T-helper 1 cell treated with Interleukin-12 subunit alpha and Interleukin-12 subunit beta and Interleukin-4 antibody, amounts not matched to agents 30 ng/mL and 1 ng/mL, for 36 hours (primary cell): ENCODE results near the gene VIPR2. TPM values are rescaled to one million over a fixed set of nuclear protein-coding genes. Genes with fewer than 3 reads are reported as not detected.
"Not testable (repeated sequence)": the region's sequence is repeated elsewhere in the genome, so short reads cannot be mapped to it uniquely, and the experiment has no call there.

Experiments used
- intact Hi-C: fragments of 100-400 bp; cut with micrococcal nuclease; formaldehyde crosslinking; loops from one replicate; pipeline ENCODE4 v1.15.1; 2024
- total RNA-seq: library from RNA; stranded (reverse); gene quantifications from 2 replicates; pipeline ENCODE4 v1.2.3, GENCODE V29; 2022

Gene VIPR2
- total RNA-seq, 1 donor from 2014 or later: 0.56 TPM

DNA sequence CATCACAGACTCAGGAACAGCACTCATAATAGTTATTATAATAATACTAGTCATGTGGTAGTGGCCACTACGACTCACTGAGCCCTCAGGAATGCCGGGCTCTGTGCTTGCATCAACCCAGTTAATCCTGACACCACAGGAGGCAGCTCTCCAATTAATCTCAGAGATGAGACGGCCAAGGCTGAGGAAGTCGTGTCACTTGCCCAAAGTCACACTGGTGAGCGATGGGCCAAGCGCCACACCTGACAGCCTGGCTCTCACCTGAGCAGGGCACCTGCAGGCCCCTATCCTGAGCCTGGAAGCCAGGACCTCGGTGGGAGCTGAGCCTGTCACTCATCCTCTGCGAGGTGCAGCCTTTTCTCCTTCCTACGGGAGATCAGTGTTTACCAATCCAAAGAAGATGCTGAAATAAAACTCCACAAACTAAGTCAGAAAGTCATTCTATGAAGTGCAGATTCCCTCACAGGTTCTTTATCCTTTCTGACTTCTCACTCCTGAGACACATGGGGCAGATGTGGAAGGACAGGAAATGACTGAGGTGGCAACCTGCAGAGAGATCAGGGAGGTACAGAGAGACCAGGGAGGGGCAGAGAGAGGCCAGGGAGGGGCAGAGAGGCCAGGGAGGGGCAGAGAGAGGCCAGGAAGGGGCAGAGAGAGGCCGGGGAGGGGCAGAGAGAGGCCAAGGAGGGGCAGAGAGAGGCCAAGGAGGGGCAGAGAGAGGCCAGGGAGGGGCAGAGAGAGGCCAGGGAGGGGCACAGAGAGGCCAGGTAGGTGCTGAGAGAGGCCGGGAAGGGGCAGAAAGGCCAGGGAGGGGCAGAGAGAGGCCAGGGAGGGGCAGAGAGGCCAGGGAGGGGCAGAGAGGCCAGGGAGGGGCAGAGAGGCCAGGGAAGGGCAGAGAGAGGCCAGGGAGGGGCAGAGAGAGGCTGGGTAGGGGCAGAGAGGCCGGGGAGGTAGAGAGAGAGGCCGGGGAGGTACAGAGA, 38.5 kb downstream of the VIPR2 start:
- intact Hi-C loops: no loop called here

DNA sequence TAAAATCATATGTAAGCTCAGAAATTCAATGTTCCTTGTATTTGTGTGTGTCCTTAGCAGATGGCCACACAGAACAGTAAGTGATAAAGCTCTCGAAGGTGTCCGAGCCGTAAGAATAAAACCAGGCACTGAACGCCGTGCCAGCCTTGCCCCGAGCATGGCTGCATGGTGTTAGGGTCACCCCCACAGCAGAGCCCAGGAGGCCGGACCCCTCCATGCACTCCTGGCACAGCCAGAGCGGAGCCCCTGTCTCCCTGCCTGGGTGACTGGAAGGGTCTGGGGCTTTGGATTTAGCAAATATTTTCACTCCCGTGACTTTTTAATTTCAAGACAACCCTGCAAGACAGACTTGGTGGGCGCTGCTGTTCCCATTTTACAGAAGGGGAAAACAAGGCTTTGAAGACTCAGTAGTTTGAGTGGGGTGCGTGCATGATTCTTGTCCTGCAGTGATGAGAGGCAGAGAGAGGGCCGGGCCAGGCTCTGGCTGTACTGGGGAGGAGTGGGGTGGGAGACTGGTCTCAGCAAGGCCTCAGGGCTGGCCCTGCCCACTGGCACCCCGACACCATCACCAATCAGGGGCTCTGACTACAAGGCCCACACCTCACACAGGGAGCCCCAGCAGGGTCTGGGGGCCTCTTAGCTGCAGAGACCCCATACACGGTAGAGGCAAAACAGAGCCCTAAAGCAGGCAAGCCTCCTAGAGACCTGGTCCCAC, 39.4 kb downstream of the VIPR2 start:
- intact Hi-C loops: no loop called here

DNA sequence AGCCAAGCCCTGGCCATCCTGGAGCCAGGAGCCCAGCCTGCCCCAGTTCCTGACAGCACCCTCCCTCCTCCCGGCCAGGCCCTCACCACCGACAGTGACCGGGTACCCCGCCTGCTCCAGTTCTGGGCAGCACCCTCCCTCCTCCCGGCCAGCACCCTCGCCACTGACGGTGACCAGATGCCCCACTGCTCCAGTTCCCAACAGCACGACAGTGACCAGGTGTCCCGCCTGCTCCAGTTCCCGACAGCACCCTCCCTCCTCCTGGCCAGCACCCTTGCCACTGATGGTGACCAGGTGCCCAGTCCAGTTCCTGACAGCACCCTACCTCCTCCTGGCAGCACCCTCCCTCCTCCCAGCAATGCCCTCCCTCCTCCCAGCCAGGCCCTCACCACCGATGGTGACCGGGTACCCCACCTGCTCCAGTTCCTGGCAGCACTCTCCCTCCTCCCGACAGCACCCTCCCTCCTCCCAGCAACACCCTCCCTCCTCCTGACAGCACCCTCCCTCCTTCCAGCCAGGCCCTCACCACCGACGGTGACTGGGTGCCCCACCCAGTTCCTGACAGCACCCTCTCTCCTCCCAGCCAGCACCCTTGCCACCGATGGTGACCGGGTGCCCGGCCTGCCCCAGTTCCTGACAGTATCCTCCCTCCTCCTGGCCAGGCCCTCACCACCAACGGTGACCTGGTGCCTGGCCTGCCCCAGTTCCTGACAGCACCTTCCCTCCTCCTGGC, 40.3 kb downstream of the VIPR2 start:
- intact Hi-C loops: no loop called here

DNA sequence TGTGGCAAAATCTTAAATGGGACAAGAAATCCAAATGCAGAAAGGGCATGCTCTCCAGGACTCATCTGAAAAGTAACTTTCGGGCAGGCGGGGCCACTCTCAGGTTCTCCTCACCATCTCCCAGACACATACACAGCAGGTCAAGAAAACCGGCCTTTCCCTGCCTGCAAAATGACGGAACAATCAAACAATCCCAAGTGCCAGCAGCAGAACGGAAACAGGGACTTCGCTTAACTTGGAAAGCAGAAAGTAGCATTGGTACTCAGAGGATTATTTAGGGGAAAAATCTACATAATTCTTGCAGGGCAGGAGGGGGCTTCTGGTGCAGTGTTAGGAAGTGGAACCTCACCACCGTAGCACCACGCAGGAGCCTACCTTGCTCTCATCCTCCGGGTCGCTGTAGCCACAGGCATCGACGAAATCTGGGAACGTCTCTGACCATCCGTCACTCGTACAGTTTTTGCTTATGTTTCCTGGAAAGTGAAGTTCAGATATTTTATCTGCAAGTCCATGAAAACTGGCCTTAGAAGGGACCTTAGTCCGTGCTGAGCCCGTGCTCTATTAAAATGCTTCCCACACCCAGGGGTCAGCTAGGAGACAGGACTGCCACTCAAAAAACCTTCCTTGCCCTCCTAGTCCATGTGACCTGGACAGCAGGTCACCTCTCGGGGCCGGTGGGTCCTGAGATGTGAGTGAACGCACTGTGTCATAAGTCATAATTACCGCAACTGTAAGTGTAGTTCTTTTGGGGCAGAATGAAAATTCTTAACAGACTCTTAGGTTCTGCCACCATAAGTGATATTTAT, 41.1 kb downstream of the VIPR2 start:
- intact Hi-C loops: no loop called here

DNA sequence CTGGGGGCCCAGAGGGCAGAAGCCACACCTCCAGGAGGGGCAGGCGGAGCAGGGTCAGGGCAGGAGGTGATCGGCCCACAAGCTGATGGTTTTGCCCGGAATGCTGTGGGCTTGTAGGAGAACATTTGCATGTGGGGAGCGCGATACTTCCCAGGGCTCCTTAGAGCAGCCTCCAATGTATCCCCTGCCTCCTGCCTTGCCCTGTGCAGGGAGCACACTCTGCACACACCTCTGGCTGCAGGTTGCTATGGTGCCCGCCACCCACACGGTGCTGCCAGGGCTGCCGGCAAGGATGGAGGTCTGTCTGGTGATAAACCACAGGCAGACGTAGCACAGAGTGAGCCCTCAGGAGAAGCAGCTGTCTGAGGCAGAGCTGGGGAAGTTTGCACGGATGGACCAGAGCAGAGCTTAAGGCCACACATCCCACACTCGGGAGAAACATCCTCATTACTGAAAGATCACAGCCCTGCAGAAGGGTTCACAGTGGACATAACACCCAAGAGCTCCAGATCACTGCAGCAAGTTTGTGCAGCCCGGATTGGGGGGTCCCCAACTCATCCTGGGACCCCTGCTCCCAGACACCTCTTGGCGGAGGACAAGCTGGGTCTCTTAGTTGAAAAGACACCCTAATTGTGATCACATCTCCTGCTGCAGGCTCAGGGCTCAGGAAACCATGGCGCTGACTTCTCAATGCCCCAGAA, 41.8 kb downstream of the VIPR2 start:
- intact Hi-C loops: no loop called here

DNA sequence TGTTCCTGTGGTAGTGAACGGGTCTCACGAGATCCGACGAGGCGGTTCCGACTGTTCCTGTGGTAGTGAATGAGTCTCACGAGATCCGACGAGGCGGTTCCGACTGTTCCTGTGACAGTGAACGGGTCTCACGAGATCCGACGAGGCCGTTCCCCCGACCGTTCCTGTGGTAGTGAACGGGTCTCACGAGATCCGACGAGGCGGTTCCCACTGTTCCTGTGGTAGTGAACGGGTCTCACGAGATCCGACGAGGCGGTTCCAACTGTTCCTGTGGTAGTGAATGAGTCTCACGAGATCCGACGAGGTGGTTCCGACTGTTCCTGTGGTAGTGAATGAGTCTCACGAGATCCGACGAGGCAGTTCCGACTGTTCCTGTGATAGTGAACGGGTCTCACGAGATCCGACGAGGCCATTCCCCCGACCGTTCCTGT, 43.0 kb downstream of the VIPR2 start:
- intact Hi-C loops: not testable (repeated sequence)

DNA sequence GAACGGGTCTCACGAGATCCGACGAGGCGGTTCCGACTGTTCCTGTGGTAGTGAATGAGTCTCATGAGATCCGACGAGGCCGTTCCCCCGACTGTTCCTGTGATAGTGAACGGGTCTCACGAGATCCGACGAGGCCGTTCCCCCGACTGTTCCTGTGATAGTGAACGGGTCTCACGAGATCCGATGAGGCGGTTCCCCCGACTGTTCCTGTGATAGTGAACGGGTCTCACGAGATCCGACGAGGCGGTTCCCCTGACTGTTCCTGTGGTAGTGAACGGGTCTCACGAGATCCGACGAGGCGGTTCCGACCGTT, 43.6 kb downstream of the VIPR2 start:
- intact Hi-C loops: not testable (repeated sequence)

DNA sequence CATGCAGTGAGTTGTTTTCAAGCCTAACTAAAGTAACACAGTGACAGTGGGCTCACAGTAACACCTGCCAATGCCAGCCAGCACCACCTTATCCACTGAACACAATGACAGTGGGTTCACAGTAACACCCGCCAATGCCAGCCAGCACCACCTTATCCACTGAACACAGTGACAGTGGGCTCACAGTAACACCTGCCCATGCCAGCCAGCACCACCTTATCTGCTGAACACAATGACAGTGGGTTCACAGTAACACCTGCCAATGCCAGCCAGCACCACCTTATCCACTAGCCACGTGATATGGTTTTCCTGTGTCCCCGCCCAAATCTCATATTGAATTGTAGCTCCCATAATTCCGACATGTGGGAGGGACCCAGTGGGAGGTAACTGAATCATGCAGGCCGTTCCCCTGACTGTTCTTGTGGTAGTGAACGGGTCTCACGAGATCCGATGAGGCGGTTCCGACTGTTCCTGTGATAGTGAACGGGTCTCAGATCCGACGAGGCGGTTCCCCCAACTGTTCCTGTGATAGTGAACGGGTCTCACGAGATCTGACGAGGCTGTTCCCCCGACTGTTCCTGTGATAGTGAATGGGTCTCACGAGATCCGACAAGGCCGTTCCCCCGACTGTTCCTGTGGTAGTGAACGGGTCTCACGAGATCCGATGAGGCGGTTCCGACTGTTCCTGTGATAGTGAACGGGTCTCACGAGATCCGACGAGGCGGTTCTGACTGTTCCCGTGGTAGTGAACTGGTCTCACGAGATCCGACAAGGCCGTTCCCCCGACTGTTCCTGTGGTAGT, 44.2 kb downstream of the VIPR2 start:
- intact Hi-C loops: not testable (repeated sequence)

DNA sequence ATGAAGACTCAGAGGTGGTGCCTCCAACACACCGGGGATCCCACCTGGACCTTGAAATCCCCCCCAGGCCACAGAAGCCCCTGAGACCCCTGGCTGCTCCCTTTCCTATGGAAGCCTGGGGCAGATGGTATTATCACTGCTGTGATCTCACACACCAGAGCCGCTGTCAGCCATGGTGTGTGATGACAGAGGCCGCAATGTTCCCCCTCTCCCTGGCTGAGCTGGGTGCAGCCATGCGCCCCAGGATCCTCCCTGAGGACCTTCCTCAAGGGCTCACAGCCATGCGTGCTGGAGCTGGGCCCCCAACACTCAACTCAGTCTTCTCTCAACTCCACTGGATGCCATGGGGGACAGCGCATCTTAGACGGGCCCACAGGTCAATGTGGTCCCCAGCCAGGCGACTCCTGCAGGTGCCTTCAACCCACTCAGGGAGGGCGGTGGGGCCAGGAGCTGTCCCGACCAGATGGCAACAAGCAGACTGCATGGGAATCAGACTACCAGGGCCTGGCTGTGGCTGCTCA, 44.9 kb downstream of the VIPR2 start:
- intact Hi-C loops: no loop called here

DNA sequence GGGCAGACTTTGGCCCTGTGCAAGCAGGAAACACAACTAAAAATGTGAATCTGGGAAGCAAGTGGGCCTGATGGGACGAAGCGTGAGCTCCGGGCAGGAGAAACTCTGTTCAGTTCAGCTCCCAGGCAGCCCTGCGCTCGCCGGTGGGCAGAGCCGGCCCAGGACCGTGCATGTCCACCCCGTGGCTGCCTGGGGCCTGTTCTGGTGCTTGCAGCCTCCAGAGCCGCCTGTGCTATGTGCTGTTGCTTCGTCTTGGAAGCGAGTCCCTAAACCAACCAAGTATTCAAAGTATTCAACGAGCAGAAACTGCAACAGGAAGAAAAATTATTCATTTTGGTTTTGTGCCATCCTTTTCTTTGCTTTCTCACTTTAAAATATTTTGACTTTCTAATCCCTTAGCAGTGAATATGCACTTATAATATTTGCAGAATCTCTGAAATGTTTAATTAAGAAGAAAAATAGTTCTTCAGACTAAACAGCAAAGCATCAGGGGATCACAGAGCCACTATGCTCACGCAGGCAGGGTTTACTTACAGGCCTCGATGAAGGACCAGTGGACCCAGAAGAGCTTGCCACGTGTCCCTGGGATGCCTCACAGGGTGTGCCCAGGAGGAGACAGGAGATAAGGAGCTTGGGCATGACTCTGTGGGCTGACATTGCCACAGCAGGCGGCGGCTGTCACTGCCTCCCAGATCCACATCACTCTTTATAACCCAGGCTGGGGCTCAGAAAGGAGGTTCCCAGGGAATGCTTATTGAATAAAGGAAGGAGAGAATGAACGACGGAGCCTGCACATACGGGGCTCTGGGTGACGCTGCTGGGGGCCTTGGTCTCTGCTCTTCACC, 45.6 kb downstream of the VIPR2 start:
- intact Hi-C loops: no loop called here

DNA sequence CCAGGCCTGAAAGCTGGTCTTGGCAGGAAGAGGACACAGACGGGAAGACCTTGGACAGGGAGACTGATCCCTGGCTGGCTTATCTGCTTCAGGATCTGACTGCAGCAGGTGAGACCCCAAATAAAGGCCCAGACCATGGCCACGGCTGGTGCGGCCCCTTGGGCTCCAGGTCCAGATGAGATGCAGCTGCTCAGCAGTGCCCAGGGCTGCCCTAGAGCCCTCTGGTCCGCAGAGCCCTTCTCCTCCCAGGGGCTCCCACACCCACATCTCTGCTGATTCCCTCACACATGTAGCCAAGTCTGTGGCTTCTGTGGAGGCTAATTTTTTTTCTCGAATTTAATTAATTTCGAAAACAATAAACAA, 46.3 kb downstream of the VIPR2 start:
- intact Hi-C loops: no loop called here

DNA sequence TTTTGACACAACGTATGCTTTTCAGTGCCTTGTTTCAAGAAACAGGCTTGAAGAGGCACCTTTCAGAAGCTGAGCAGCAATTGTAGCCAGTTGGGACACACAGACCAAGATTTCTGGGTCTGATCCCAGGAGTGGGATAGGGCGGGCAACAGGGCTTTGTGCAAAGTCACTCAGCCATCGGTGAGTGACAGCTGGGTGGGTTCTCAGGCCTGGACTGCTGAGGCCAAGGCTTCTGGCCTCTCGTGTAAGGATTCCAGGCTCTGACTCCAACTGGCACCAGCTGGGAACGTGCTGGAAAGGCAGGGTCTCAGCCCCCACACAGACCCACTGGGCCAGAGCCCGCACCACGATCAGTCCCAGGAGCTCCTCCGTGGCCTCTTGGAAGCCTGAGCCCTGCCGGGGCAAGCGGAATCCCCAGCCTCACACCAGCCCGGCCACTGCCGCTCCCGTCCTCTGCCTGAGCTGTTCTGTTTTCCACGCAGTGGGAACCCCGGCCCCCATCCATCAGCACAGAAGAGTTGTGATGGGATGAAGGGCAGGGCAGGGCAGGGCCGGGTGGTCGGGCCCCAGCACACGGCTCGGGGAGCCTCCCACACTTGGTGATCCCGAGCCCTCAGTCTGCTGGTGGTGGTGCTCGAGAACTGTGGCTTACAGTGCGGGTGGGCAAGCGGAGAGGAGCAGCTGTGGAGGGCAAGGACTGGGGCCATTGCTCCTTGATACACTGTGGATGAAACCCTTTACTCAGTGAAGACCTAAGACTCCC, 46.8 kb downstream of the VIPR2 start:
- intact Hi-C loops: no loop called here

DNA sequence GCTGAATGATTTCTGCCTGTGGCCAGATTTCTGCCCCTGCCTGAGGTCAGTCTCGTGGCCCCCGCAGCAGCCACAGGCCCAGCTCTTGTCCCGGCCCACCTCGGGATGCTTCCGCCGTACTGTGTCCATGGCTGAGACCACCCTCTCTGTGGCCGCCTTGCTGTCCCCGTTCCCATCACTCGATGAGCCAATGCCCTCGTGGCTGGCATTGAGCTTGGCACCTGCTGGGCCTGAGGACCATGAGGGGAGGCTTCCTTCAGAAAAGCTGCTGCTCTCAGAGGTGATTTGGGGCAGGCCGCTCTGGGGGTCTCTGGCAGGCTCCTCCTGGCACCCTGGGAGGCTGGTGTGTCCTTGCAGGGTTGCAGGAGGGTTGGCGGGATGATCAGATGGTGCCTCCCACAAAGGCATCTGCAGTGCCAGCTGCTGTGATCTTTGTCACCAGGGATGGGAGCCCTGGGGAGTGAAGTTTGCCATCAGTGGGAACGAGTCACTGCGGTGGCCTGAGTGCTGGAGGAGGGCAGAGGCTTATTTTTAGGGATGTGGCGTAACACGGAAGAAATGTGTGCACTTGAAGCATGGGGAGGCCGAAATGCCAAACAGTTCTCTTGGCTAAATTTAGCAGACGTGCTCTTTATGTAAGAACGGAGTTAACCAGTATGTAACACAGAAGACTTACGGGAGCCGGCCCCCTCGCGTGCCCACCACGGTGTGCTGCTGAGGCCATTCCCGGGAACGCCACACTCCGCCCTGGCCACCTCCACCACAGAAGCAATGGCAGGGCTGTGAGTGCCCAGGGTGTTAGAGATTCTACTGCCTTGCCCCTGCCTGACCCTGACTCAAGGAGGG, 47.7 kb downstream of the VIPR2 start:
- intact Hi-C loops: no loop called here

DNA sequence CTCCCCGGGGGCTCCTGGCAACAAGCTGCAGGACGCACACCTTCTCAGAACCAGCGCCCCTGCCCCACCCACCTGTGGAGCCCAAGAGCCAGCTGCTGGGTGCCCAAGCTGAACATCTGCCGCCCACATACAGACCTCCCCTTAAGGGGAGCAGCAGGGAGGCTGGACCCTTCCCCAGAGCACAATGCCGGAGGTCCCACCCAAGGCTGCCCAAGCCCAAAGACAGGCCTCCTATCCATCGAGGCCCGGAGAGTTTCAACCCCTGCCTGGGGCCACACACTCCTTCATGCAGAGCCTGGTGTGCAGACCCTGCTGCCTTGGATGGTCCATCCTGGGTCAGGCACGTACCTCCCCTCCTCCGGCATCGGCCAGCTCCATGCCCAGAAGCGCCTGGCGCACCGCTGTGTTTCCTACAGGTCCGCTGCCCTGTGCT, 48.7 kb downstream of the VIPR2 start:
- intact Hi-C loops: no loop called here

DNA sequence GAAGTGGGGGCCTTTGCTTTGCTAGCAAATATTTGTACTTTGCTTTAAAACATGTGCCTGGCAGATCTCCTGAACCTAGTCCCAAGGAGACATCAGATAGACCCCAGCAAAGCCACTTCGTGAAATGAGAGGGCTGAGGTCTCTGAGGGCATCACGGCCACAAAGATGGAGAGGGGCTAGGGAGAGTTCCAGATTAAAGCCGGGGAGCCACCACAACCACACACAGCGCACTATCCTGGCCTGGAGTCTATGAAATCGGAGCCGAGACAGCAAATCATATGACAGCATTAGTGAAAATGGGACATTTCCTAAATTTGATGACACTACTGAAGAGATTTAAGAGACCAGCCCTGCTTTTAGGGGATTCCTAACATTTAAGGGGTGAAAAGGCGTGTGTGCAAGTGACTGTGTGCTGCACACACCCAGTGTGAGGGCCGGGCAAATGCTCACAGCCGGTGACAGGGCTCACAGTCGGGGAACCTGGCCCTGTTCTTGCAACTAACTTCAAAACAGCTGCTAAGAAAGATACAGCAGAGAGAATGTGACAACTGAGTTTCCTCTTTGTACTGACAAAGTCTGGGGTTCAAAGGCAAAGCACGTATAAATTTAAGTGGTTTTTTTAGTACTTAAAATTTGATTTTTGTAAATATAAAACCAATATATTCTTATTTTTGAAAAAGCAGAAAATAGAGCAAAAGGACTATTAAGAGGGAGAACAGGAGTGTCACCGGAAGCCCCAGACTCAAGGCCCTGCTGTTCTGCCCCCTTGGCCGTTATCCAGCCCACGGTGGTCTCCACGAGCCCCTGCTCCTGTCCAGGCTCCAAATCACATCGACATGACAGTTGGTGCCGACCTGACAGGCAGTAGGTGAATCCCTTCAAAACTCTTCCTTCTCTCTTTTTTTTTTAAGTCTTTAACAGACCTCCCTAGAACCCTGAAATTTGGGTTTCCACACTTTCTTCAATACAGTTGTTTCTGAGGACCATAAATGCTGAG, 49.5 kb downstream of the VIPR2 start:
- intact Hi-C loops: no loop called here
